ENCODE data around the gene LSM5.

LSM5 gene

DNA sequence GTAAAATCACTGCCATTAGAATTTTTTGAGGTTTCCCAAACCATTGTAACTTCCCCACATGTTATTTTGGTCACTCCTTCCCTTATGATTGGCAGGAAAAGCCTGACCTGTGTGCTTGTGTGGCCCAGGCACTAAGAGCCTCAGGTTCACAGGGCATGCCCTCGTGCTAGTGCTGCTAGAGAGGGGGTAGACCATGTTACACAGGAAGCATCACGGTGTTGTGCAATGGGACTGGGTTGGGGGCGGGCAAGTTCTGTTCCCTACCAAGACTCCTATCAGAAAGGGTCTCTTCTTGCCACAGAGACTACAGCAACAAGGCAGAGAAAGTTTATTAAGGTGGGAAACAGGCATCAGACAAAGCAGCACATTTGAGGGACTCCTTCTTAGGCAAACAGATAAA lies 32.2 kb downstream of the LSM5 start:
- DNase-seq: no peak

- no peak for DNase-seq
Observed at GRCh38 chr7:32453341-32454011, 36.7 kb downstream of the LSM5 start.

GRCh38 chr7:32447218-32447617 lies 43.0 kb downstream of the LSM5 start:
- no peak for DNase-seq

- DNase-seq: no peak
Observed at GRCh38 chr7:32436146-32436928, 53.8 kb downstream of the LSM5 start.
